Measurements from ENCODE around the gene PHACTR1. TPM values are rescaled to one million over a fixed set of nuclear protein-coding genes. Genes with fewer than 3 reads are reported as not detected.

The PHACTR1 gene
- 0.92 and 1.2 TPM in 2 replicates for total RNA-seq

DNA sequence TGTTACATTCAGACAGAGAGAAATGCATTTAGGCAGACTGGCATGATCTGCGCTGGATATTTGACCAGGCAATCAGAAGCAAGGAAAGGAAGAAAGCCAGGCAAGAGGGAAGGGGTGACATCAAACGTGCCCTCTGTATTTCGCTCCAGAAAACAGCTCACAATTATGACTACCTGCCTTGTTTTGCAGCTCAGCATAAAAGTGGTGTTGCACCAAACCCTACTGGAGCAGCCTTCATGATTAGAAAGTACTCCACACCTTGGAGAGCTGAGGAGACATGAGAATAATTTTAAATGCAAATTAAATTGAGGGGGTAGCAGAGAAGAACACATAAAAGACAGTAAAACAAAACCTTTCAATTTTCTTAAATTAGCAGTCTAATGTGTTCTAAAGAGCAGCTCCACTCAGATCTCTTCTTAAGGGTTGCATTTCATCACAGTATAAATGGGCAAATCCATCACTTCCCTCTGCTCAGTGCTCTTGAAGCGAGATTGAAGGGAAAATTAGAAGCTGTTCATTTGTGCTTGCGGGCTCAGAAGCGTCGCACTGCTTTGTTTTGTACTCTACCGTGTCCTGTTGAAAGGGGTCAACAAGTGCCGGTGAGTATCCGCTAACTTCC, at the start of gene PHACTR1:
TSS of gene PHACTR1 (plus strand) at position 470 of the 619 bp plus-strand sequence.

DNA sequence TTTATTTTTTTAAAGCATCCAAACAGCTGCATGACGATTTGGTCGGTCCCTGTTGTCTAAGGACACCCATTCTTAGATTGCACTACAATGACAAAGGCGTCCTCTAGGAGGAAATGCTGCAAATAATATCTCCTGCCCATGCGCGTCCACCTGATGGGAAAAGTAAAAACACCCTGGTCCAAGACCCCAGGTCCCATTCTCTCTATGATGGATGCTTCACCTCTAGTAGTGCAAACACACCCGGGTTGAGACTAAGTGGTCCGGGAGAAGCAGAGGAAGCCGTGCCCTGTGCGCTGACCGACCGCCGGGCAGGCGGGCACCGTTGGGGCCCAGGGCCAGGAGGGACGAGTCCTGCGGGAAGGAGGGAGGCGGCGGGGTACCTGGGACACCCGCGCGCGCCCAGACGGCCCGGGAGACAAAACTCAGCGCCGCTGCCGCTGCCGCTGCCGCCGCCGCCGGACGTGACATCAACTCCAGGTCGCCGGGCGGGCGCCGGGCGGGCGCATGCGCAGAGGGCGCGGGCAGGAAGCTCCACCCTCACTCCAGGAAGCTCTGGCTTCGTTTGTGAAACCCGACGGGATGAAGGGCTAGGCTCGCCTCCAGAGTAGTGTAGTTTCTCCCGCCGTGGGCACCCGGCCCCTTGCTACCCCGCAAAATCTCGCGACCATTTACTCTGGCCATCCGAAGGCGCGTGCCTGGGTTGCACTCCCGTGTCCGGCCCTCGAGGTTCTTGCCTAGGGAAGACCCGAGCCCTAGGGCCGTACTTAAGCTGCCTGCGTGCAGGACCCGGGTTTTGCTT, 611.7 kb downstream of the PHACTR1 start, which contains the start of gene TBC1D7:
TSS of gene TBC1D7 (minus strand) at position 462 of the 799 bp plus-strand sequence. CDS start 1,639 bp downstream, outside the sequence.

